ENCODE data around the gene DNAJC21.

The DNAJC21 gene

DNA sequence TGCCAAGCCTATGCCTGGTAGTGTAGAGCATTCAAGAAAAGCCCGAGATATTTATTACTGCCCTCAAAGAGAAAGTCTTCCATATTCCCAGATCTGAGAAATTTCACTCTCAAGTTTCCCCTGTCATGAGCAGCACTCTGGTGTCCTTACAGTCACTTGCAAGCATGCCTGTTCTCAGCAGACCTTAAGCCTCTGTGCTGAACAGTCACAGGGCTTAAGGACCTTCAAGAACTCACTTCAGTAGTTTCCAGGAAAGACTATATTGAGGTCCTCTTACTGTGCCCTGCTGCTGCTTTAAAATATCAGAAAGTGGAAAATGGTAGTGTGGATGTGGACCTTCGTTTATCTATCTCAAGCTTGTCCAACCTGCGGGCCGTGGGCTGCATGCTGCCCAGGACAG is 53.5 kb downstream of the DNAJC21 start:
- TF ChIP-seq, protein P1, sequence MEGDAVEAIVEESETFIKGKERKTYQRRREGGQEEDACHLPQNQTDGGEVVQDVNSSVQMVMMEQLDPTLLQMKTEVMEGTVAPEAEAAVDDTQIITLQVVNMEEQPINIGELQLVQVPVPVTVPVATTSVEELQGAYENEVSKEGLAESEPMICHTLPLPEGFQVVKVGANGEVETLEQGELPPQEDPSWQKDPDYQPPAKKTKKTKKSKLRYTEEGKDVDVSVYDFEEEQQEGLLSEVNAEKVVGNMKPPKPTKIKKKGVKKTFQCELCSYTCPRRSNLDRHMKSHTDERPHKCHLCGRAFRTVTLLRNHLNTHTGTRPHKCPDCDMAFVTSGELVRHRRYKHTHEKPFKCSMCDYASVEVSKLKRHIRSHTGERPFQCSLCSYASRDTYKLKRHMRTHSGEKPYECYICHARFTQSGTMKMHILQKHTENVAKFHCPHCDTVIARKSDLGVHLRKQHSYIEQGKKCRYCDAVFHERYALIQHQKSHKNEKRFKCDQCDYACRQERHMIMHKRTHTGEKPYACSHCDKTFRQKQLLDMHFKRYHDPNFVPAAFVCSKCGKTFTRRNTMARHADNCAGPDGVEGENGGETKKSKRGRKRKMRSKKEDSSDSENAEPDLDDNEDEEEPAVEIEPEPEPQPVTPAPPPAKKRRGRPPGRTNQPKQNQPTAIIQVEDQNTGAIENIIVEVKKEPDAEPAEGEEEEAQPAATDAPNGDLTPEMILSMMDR (conservative IDR thresholded peaks at IDR 0.05; ENCODE audit: low read depth): no peak
- POLR2A ChIA-PET (ENCODE audit: low non-redundant PET): no interaction called here
- no peak overlapping the region for H3K27ac ChIP-seq
- no peak for DNase-seq (ENCODE audit: low spot score)
- CTCF ChIA-PET: no interaction called here

DNA sequence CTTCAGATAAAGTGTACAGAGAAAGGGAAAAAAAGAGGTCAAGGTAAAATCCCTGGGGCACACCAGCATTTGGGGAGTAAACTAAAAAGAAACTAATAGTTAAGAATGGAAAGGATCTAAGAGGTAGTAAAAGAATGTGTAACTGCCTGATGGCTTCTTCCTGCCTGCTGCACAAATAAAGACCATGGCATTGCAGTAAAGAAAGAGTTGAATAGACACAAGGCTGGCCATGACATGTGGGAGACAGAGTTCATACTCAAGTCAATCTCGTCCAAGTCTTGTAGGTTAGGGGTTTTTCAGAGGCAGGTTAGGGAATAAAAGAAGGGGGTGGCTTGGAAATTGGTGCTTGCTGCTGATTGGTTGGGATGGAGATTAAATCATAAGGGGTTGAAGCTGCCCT is 57.6 kb downstream of the DNAJC21 start:
- no peak for DNase-seq (ENCODE audit: low spot score)
- CTCF ChIA-PET: interaction anchor here (0.7 kb wide), 1 partner anchor 236 kb away, joined by 4 read pairs; no protein-coding TSS in a partner anchor
- POLR2A ChIA-PET (ENCODE audit: low non-redundant PET): no interaction called here
- H3K27ac ChIP-seq: no peak overlapping the region
- TF ChIP-seq, protein P1 (conservative IDR thresholded peaks at IDR 0.05; ENCODE audit: low read depth): no peak

DNA sequence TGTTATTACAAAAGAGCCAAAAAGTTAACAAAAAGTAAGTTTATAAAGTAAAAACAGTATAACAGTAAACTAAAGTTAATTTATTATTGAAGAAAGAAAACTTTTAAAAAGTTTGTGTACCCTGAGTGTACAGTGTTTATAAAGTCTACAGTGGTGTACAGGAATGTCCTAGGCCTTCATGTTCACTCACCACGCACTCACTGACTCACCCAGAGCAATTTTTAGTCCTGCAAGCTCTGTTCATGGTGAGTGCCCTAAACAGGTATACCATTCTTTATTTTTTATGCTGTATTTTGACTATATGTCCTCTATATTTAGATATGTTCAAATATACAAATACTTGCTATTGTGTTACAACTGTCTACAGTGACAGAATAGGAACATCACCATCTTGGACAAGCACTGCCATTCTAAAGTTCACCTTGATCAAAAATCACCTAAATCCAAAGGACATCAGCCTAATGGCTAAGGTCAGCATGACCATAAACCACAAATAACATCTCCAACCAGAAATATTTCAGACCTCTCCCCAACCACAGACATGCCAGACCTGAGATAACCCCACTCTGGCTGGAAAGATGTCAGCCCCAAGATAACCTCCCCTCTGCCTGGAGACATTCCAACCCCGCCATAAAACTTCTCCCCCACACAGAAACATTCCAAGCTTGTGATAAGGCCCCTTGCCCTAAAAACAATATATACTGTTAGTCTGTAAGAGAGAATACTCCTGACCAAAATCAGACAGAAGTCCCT is 62.3 kb downstream of the DNAJC21 start:
- no peak for DNase-seq (ENCODE audit: low spot score)
- ChIA-PET POLR2A (ENCODE audit: low non-redundant PET) (no interaction called here), CTCF (interaction anchor here (0.6 kb wide), 1 partner anchor 288 kb away, joined by 3 read pairs; no protein-coding TSS in a partner anchor)
- no peak overlapping the region for H3K27ac ChIP-seq
- TF ChIP-seq, protein P1 (conservative IDR thresholded peaks at IDR 0.05; ENCODE audit: low read depth): no peak

DNA sequence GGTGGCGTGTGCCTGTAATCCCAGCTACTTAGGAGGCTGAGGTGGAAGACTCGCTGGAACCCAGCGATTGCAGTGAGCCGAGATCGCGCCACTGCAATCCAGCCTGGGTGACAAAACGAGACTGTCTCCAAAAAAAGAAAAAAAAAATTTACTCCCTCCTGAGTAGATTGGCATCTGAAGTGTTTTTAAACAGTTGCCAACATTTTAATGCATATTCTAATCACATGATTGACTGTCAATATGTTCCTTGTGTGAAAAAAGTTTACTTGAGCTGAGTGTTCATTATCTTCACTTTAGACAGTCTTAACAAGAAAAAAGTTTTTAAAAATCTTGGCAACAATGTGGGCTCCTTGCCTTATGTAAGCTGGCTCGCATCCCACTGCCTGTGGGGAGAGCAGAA is 64.6 kb downstream of the DNAJC21 start:
- no peak overlapping the region for H3K27ac ChIP-seq
- TF ChIP-seq, protein P1 (conservative IDR thresholded peaks at IDR 0.05; ENCODE audit: low read depth): no peak
- DNase-seq (ENCODE audit: low spot score): no peak
- CTCF ChIA-PET: interaction anchor here (0.7 kb wide), 1 partner anchor 286 kb away, joined by 3 read pairs; no protein-coding TSS in a partner anchor
- POLR2A ChIA-PET (ENCODE audit: low non-redundant PET): no interaction called here

DNA sequence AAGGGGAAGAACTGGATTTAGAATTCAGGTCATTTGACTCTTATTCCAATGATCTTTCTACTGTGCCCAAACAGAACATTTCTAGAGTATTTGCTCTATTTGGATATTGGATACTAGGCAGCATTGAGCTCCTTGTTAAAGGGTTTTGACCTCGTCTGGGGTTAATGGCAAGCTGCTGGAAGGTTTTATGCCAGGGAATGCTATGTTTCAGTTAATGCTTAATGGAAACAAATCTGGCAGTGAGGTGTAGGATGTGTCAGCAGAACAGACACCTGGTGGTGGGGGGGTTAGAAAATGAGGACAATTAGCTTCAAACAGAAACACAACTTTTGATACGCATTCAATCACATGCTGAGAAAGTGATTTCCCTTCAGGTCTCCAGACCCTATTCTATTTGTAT is 66.9 kb downstream of the DNAJC21 start:
- H3K27ac ChIP-seq: no peak overlapping the region
- POLR2A ChIA-PET (ENCODE audit: low non-redundant PET): no interaction called here
- CTCF ChIA-PET: interaction anchor here (0.7 kb wide), 1 partner anchor 832 kb away, joined by 6 read pairs; no protein-coding TSS in a partner anchor
- TF ChIP-seq, protein P1 (conservative IDR thresholded peaks at IDR 0.05; ENCODE audit: low read depth): no peak
- no peak for DNase-seq (ENCODE audit: low spot score)

DNA sequence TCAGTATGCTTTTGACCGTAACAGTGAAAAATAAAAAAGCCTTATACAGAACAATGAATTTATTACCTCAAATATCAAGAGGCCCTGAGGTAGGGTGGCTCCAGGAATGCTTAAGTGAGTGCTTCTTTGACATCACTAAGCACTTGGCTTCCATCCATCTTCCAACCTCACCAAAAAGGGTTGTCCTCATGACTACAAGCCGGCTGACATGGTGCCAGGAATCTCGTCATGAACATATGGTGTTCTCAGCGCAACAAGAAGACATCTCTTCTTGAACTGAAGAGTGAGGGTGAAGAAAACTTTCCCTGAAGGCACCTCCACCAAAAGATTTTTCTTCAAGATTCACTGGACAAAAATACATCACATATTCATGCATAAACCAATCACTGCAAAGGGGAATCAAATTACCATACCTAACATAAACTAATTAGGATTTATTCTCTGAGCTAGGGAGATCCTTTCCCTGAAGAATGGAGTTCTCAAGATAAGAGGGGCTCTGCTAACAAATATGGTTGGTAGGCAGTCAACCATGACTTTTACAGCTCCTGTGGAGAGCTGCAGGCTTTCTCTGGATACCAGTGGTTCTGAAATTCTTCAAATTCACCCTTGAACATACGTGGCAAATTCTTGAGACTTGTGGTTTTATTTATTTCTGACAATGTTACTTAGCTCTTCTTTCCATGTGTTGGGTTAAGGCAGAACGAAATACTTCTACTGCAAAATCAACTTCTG is 68.9 kb downstream of the DNAJC21 start:
- no peak overlapping the region for H3K27ac ChIP-seq
- TF ChIP-seq, protein P1 (conservative IDR thresholded peaks at IDR 0.05; ENCODE audit: low read depth): no peak
- DNase-seq (ENCODE audit: low spot score): no peak
- CTCF ChIA-PET: no interaction called here
- POLR2A ChIA-PET (ENCODE audit: low non-redundant PET): no interaction called here

Measured in RWPE1 (cell line).